NCI-H2081 (cell line): ENCODE data around the gene CFAP221.

ENCODE experiments used
- DNase-seq, 2 experiments: peaks; one replicate each; lab custom pipeline; 2025; lab: John Stamatoyannopoulos, UW

Gene CFAP221

GRCh38 chr2:119681203-119681867, 137.1 kb downstream of the CFAP221 start:
- no peak for DNase-seq

- no peak for DNase-seq
Measured at GRCh38 chr2:119681868-119682220, 137.6 kb downstream of the CFAP221 start.

- DNase-seq = no peak
Measured at GRCh38 chr2:119682578-119682977, 138.3 kb downstream of the CFAP221 start.

GRCh38 chr2:119683074-119683712, 138.9 kb downstream of the CFAP221 start:
- no peak for DNase-seq

GRCh38 chr2:119683713-119684443, 139.6 kb downstream of the CFAP221 start:
- DNase-seq = peak in 1 of 2 experiments; percentile 11

- no peak for DNase-seq
Measured at GRCh38 chr2:119684518-119684917, 140.3 kb downstream of the CFAP221 start.

GRCh38 chr2:119688616-119689015, 144.4 kb downstream of the CFAP221 start:
- DNase-seq = no peak

- no peak for DNase-seq
Measured at GRCh38 chr2:119689218-119689617, 145.0 kb downstream of the CFAP221 start.

GRCh38 chr2:119691189-119691588, 146.9 kb downstream of the CFAP221 start:
- DNase-seq = no peak

- DNase-seq = no peak
Measured at GRCh38 chr2:119691651-119692245, 147.5 kb downstream of the CFAP221 start.

- no peak for DNase-seq
Measured at GRCh38 chr2:119692310-119692709, 148.1 kb downstream of the CFAP221 start.

- DNase-seq = no peak
Measured at GRCh38 chr2:119692954-119693353, 148.7 kb downstream of the CFAP221 start.

- no peak for DNase-seq
Measured at GRCh38 chr2:119693567-119693966, 149.3 kb downstream of the CFAP221 start.

GRCh38 chr2:119693967-119694366, 149.7 kb downstream of the CFAP221 start:
- DNase-seq = no peak

GRCh38 chr2:119694470-119694844, 150.2 kb downstream of the CFAP221 start:
- no peak for DNase-seq

- peak in 1 of 2 experiments; percentile 38 for DNase-seq
Measured at GRCh38 chr2:119694845-119695521, 150.7 kb downstream of the CFAP221 start.

GRCh38 chr2:119696005-119696404, 151.8 kb downstream of the CFAP221 start:
- no peak for DNase-seq

GRCh38 chr2:119696494-119697030, 152.3 kb downstream of the CFAP221 start:
- DNase-seq = no peak

GRCh38 chr2:119697290-119698020, 153.2 kb downstream of the CFAP221 start:
- DNase-seq = no peak

GRCh38 chr2:119698246-119698645, 154.0 kb downstream of the CFAP221 start:
- no peak for DNase-seq

- no peak for DNase-seq
Measured at GRCh38 chr2:119699016-119699606, 154.9 kb downstream of the CFAP221 start.
